ENCODE data around the gene LCE4A.
A peak's percentile ranks its signal among the peaks of the same experiment; 100 is the strongest.

The LCE4A gene

DNA sequence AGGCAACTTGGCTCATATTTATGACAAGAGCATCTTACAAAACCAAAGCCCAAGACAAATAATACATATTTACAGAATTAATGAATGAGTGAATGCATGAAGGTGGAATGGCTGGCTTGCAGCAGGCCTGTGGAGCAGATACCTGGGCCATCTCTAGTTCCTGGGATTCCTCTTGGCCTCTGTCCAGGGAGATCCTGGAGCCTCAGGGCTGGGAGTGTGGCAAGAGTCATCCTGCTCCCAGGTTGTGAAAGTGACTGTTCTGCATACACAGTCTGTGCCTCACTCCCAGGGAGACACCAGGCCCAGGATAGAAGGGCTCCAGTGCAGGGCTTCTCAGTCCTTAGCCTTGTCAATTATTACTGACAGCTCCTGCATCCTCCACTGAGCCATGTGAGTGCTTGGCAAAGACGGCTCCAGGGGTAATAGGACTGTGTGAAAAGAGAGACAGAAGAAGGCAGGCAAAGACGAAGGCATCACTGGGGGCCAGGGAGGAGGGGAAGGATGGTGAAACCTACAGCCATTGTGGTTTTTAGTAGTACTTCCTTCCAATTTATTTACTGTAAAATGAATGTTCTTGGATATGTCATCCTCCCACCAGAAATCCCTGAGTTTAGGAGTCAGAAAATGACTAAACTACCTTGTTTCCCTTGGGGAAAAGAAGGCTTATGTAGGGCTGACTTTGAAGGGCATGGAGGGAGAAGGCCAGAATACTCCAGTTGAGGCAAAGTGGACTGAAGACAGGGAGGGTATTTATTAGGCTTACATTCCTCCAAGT lies 35.6 kb downstream of the LCE4A start:
- H3K9me3 ChIP-seq (ENCODE audit: insufficient read depth, low read length, severe bottlenecking): no peaks in the 10 kb centered on the region
- TF ChIP-seq, protein P1, sequence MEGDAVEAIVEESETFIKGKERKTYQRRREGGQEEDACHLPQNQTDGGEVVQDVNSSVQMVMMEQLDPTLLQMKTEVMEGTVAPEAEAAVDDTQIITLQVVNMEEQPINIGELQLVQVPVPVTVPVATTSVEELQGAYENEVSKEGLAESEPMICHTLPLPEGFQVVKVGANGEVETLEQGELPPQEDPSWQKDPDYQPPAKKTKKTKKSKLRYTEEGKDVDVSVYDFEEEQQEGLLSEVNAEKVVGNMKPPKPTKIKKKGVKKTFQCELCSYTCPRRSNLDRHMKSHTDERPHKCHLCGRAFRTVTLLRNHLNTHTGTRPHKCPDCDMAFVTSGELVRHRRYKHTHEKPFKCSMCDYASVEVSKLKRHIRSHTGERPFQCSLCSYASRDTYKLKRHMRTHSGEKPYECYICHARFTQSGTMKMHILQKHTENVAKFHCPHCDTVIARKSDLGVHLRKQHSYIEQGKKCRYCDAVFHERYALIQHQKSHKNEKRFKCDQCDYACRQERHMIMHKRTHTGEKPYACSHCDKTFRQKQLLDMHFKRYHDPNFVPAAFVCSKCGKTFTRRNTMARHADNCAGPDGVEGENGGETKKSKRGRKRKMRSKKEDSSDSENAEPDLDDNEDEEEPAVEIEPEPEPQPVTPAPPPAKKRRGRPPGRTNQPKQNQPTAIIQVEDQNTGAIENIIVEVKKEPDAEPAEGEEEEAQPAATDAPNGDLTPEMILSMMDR (IDR thresholded peaks at IDR 0.05; ENCODE audit: borderline replicate concordance, extremely low read depth, low read length, poor library complexity, severe bottlenecking): no peak
- TF ChIP-seq EZH2 (IDR thresholded peaks at IDR 0.05; ENCODE audit: borderline replicate concordance, low read depth, low read length, severe bottlenecking): no peak

DNA sequence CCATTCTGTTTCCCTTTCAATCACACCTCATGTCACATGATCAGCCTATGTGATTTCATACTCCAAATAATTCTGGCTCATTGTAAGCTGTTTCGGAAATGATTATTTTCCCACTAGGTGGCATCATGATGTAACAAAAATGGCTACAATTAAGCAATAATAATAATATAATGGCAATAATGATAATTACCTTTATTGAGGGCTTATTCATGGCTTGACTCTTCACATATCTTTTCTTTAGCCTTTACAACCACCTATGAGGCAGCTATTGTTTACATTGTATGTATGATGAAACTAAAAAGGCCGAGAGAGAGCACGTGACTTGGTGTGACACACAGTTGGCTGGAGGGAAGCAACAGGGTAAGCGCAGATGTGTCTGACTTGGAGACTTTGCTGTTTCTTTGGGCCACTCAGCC lies 37.3 kb downstream of the LCE4A start:
- no peaks in the 10 kb centered on the region for H3K79me2 ChIP-seq (ENCODE audit: insufficient read depth, low read length)
- H2AFZ ChIP-seq (ENCODE audit: low read depth, low read length): no peak overlapping the region
- no peaks in the 10 kb centered on the region for H3K9me3 ChIP-seq (ENCODE audit: insufficient read depth, low read length, severe bottlenecking)
- H3K9ac ChIP-seq (ENCODE audit: low read depth, low read length): no peak overlapping the region
- no peak for ATAC-seq (ENCODE audit: insufficient read depth, low read depth)
- H3K4me3 ChIP-seq (ENCODE audit: low read depth in 1 of 2, low read length in 2 of 2): no peak overlapping the region
- H3K27ac ChIP-seq (ENCODE audit: low read length): no peak overlapping the region
- peaks cover 6% of the 10 kb centered on the region for H3K27me3 ChIP-seq (ENCODE audit: insufficient read depth, low read length, poor library complexity)
- no peaks in the 10 kb centered on the region for H3K4me1 ChIP-seq (ENCODE audit: insufficient read depth, low read length)
- TF ChIP-seq EZH2 (IDR thresholded peaks at IDR 0.05; ENCODE audit: borderline replicate concordance, low read depth, low read length, severe bottlenecking): no peak
- TF ChIP-seq, protein P1 (IDR thresholded peaks at IDR 0.05; ENCODE audit: borderline replicate concordance, extremely low read depth, low read length, poor library complexity, severe bottlenecking): peak; percentile 35
- no peaks in the 10 kb centered on the region for H3K36me3 ChIP-seq (ENCODE audit: insufficient read depth, low read length)
- no peak for DNase-seq
- H4K20me1 ChIP-seq (ENCODE audit: insufficient read depth, low read length): no peaks in the 10 kb centered on the region
- H3K4me2 ChIP-seq (ENCODE audit: insufficient read depth, low read length): no peak overlapping the region

More for the DNA sequence above, 35.6 kb downstream of the LCE4A start:
- DNase-seq (no peak), ATAC-seq (ENCODE audit: insufficient read depth, low read depth) (no peak)
- no peak overlapping the region for H3K4me2 ChIP-seq (ENCODE audit: insufficient read depth, low read length)
- H3K27me3 ChIP-seq (ENCODE audit: insufficient read depth, low read length, poor library complexity): peaks cover 9% of the 10 kb centered on the region
- no peaks in the 10 kb centered on the region for H3K36me3 ChIP-seq (ENCODE audit: insufficient read depth, low read length)
- H3K4me1 ChIP-seq (ENCODE audit: insufficient read depth, low read length): no peaks in the 10 kb centered on the region
- no peaks in the 10 kb centered on the region for H4K20me1 ChIP-seq (ENCODE audit: insufficient read depth, low read length)
- H3K79me2 ChIP-seq (ENCODE audit: insufficient read depth, low read length): no peaks in the 10 kb centered on the region
- no peak overlapping the region for H3K9ac ChIP-seq (ENCODE audit: low read depth, low read length)
- no peak overlapping the region for H3K4me3 ChIP-seq (ENCODE audit: low read depth in 1 of 2, low read length in 2 of 2)
- H2AFZ ChIP-seq (ENCODE audit: low read depth, low read length): no peak overlapping the region
- H3K27ac ChIP-seq (ENCODE audit: low read length): no peak overlapping the region

DNA sequence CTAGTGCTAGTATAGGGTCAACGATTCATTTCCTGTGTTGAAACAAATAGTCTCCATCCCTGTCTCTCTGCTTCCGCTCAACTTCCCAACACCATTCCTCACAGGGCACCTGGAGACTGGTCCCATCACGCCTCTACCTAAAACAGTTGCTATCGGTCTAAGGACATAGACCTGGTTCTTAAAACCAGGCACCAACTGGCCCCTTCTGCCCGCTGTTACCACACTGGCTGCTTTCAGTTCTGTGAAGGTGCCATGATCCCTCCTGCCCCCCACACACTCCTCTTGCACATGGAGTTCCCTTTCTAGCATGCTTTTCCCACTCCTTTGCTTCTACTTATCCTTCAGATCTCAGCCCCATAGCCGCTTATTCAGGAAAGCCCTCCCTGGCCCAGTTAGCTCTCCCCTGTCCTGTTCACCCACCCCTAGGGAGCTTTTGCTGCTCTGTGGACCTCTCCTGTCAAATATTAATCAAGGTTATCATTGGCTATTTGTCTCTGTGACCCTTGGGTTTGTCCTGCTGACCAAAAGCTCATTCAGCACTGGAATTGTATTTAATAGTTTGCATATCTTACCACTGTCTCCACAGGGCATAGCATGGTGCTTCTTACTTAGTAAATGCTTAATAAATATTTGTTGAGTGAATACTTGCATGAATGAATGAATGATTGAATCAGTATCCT lies 37.9 kb downstream of the LCE4A start:
- H3K9ac ChIP-seq (ENCODE audit: low read depth, low read length): no peak overlapping the region
- H3K9me3 ChIP-seq (ENCODE audit: insufficient read depth, low read length, severe bottlenecking): no peaks in the 10 kb centered on the region
- ATAC-seq (ENCODE audit: insufficient read depth, low read depth) (no peak), DNase-seq (no peak)
- TF ChIP-seq, protein P1 (IDR thresholded peaks at IDR 0.05; ENCODE audit: borderline replicate concordance, extremely low read depth, low read length, poor library complexity, severe bottlenecking): no peak
- TF ChIP-seq EZH2 (IDR thresholded peaks at IDR 0.05; ENCODE audit: borderline replicate concordance, low read depth, low read length, severe bottlenecking): no peak
- no peak overlapping the region for H3K4me2 ChIP-seq (ENCODE audit: insufficient read depth, low read length)
- H3K79me2 ChIP-seq (ENCODE audit: insufficient read depth, low read length): no peaks in the 10 kb centered on the region
- H2AFZ ChIP-seq (ENCODE audit: low read depth, low read length): no peak overlapping the region
- H4K20me1 ChIP-seq (ENCODE audit: insufficient read depth, low read length): no peaks in the 10 kb centered on the region
- no peak overlapping the region for H3K27ac ChIP-seq (ENCODE audit: low read length)
- H3K4me3 ChIP-seq (ENCODE audit: low read depth in 1 of 2, low read length in 2 of 2): no peak overlapping the region
- H3K4me1 ChIP-seq (ENCODE audit: insufficient read depth, low read length): no peaks in the 10 kb centered on the region
- no peaks in the 10 kb centered on the region for H3K36me3 ChIP-seq (ENCODE audit: insufficient read depth, low read length)
- peaks cover 5% of the 10 kb centered on the region for H3K27me3 ChIP-seq (ENCODE audit: insufficient read depth, low read length, poor library complexity)

Measured in DND-41 (cell line).